Measurements from ENCODE around the gene APOA4.
"Not testable (repeated sequence)": the region's sequence is repeated elsewhere in the genome, so short reads cannot be mapped to it uniquely, and the experiment has no call there.

The APOA4 gene

DNA sequence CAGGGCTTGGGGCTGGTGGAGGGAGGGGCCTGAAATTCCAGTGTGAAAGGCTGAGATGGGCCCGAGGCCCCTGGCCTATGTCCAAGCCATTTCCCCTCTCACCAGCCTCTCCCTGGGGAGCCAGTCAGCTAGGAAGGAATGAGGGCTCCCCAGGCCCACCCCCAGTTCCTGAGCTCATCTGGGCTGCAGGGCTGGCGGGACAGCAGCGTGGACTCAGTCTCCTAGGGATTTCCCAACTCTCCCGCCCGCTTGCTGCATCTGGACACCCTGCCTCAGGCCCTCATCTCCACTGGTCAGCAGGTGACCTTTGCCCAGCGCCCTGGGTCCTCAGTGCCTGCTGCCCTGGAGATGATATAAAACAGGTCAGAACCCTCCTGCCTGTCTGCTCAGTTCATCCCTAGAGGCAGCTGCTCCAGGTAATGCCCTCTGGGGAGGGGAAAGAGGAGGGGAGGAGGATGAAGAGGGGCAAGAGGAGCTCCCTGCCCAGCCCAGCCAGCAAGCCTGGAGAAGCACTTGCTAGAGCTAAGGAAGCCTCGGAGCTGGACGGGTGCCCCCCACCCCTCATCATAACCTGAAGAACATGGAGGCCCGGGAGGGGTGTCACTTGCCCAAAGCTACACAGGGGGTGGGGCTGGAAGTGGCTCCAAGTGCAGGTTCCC, 6.5 kb upstream of the APOA4 start, which contains the start of gene APOC3:
Gene APOC3, plus strand, starts transcription at position 383 of the 659 bp plus-strand sequence. CDS start 676 bp downstream, outside the sequence.
- DNase-seq: no peak

GRCh38 chr11:116828632-116829524, 5.8 kb upstream of the APOA4 start:
- DNase-seq: no peak

- no peak for DNase-seq
These were observed 4.4 kb upstream of the APOA4 start for GRCh38 chr11:116827461-116827860.

- DNase-seq: no peak
These were observed 3.8 kb upstream of the APOA4 start for GRCh38 chr11:116826751-116827431.

GRCh38 chr11:116825854-116826750, 3.0 kb upstream of the APOA4 start:
- DNase-seq: no peak

- DNase-seq: no peak
These were observed 2.3 kb upstream of the APOA4 start for GRCh38 chr11:116825434-116825833.

GRCh38 chr11:116822575-116822974, 529 bp downstream of the APOA4 start:
- DNase-seq: no peak

DNA sequence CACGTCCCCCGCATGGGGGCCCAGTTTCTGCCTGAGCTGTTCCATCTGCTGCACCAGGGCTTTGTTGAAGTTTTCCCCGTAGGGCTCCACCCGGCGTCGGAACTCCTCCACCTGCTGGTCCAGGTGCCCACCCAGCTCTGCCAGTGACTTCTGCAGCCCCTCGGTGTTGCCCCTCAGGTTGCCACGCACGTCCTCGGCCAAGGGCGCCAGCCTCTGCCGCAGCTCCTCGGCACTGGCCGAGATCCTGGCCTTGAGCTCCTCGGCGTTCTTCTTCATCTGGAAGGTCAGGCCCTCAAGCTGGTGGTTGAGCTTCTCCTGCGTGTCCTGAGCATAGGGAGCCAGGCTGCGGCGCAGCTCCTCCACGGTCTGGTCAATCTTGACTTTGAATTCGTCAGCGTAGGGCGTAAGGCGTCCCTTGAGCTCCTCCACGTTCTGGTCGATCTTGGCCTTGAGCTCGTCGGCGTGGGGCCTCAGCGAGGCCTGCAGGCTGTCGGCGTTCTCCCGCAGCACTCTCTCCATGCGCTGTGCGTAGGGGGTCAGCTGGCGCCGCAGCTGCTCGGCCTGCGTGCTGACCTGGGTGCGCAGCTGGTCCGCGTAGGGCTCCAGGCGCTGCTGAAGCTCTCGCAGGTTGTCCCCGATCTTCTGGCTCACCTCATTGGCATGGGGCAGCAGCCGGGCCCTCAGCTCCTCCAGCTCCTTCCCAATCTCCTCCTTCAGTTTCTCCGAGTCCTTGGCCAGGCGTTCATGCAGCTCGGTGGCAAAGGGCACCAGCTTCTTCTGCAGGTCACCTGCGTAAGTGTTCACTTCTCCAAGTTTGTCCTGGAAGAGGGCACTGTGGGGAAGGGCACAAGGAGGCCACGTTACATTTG, 1.8 kb downstream of the APOA4 start:
- no peak for DNase-seq

GRCh38 chr11:116819049-116819448, 4.1 kb downstream of the APOA4 start:
- DNase-seq: no peak

- DNase-seq: no peak
These were observed 8.6 kb downstream of the APOA4 start for GRCh38 chr11:116814502-116814901.

DNA sequence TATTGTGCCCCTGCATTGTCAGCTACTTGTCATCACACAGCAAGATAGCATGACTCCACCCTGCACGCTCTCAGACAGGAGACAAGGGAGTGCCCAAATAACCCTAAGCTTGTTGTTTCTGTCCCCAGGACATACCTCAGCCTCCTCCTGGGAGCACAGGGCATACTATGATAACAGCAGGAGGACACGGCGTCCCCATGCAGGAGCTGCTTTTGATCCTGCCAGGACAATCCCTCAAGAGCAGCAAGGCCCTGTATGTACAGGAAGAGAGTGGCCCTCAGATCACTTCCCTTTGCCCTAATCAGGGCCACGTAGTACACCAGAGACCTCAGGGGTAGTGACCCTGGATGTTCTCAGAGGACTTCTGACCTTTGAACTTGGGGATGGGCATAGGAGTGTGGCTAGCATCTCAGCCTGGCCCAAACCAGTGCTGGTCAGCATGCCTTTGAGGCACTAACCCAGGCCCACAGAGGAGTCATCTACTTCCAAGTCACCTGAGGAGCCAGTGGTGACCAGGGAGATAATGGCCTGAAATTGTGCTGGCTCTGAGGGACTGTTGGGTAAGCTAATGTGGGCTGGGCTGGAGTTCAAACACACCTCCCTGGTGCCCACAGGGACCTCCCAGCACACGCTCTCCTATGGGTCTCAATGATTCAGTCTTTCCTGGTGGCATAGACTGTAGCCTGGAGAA, 9.2 kb downstream of the APOA4 start:
- DNase-seq: no peak

- no peak for DNase-seq
These were observed 9.9 kb downstream of the APOA4 start for GRCh38 chr11:116813170-116813569.

DNA sequence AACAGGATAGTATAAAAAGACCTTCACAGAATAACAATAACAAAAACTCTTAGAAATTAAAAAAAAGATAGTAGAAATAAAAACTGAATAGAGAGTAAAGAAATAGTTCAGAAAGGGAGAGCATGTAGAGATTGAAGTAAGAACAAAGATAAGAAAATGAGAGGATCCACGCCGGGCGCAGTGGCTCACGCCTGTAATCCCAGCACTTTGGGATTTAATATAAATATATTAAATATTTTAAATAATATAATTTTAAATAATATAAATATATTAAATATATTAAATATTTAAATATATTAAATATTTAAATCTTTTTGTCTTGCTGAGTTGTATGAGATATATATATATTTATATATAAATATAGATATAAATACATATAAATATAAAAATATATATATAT, 11.0 kb downstream of the APOA4 start:
- DNase-seq: no peak

- no peak for DNase-seq
These were observed 11.9 kb downstream of the APOA4 start for GRCh38 chr11:116811194-116811593.

DNA sequence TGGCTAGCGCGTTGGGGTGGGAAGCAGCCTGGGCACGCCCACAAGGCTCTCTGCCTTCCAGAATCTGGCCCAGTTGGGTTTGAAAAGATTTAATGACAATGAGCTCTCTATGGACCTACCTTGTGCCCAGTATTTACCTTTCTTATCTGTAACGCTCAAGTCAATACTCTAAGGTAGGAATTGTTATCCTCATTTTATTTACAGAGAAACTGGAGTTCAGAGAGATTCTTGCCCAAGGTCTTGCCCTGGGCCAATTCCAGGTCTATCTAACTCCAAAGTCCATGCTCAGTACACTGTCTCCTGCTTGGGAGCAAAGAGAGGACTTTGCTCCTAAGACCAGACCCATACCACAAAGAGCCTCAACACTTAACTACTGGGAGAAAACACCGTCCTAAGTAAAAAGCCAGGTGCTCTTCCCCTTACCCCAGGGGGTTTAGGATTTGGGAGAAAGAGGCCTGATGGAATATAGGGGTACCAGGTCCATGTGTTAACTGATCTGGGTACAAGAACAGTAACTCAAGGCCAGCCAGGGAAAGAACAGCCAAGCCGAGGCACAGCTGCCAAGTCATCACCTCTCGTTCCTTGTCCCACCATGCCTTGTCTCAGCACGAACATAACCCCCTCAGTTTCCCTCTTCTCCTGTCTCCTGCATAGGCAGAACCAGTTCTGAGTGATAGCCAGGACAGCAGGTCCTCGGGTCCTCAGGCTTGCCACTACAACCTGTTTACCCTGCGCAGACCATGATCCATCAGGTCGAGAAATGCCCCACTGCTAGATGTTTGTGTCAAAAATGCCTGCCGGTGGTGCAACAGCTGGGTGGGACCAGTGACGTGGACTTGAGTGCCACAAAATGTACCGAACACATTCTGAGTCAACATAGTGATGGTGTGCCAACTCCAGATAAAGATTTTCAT, 14.6 kb downstream of the APOA4 start:
- DNase-seq: no peak

DNA sequence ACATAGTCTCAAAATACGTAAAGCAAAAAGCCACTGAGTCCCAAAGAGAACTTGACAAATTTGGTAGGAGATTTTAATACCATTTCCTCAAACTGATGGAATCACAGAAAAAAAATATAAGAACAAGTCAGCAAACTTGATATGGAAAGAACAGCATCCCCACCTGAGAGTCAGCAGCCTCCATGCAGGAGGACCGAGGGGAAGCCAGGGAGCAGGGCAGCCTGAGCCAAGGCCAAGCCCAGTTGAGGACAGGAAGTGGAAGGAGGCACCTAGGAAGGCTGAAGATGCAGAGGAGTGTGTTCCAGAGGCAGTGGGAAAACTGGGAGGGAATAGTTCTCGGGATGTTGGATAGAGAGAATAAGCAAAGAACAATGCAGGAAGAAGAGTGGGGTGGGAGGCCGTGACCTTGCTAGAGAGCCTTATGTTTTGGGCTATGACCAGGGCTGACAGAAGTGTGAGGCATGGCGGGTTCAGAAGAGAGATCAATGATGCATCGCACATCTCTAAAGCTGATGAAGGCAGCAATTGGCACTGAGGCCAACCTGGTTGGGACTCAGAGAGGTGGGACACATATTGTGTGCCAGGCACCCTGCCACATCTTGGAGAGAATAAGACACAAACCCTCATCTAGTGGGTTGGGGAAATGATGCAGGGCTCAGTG, 15.4 kb downstream of the APOA4 start:
- no peak for DNase-seq

DNA sequence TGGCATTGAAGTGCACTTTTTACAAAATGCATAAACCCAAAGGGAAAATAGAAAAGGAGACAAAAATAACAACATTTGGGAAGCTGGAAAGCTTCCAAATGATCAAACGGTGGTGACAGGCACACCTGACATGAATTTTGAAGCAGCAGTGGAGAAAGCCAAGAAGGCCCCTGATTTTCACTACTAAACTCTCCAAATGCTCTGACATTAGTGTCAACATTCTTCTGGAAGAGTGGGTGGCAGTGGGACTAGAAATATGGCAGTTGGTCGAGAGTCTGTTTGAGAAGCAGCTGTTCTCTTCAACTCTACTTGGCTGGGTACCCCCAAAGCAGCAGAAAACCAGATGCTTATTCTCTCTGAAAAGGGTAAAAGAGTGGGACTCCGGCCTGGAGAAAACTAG, 19.1 kb downstream of the APOA4 start:
- DNase-seq: no peak

- DNase-seq: not testable (repeated sequence)
These were observed 21.4 kb downstream of the APOA4 start for GRCh38 chr11:116801662-116802061.

DNA sequence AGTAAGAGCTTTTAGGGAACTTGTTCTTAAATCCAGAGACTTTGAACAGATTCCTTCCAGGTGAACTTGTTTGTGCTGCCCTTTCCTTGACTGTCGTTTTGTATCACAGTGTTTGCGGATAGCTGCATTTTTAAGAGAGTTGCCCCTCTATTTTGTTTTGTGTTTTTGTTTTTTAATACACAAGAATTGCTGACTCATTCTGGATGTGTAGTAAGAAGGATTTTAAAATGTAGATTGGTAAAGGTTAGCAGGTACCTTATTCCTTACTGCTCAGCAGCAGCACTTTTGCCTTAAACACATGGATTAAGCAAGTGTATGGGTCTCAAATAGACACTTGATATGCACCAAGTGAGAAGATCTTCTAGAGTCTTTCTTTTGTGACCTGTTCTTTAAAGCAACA, 22.5 kb downstream of the APOA4 start:
- no peak for DNase-seq

Measured in COR-L47 (cell line).